Loucy (cell line): ENCODE results near the gene PTGES.

Experiments
- H2AFZ ChIP-seq: fragments of 200-600 bp; sonication (generic); 2 replicates; pipeline ENCODE4 v1.6.0; 2016; ENCODE audit warnings: antibody characterized with exemption, mild to moderate bottlenecking, low read length, moderate library complexity
- H3F3A ChIP-seq: fragments of 200-600 bp; 2 replicates; pipeline ENCODE4 v1.6.0; 2016; ENCODE audit warnings: antibody characterized with exemption, low read depth, mild to moderate bottlenecking
- H3K27me3 ChIP-seq: fragments of 200-600 bp; sonication (generic); 2 replicates; pipeline ENCODE4 v1.6.1; 2014; ENCODE audit warnings: low read length, mild to moderate bottlenecking; ENCODE audit not compliant: insufficient read depth, poor library complexity, severe bottlenecking
- H3K36me3 ChIP-seq: fragments of 200-600 bp; sonication (generic); 2 replicates; pipeline ENCODE4 v1.6.1; 2016; ENCODE audit warnings: low read length; ENCODE audit not compliant: insufficient read depth
- H3K4me1 ChIP-seq: fragments of 200-600 bp; sonication (generic); 2 replicates; pipeline ENCODE4 v1.5.1; 2014; ENCODE audit warnings: low read length, mild to moderate bottlenecking; ENCODE audit not compliant: insufficient read depth, poor library complexity, severe bottlenecking
- H3K4me2 ChIP-seq: fragments of 200-600 bp; sonication (generic); 2 replicates; pipeline ENCODE4 v1.6.0; 2014; ENCODE audit warnings: antibody characterized with exemption, low read length, low read depth, mild to moderate bottlenecking; ENCODE audit not compliant: poor library complexity, severe bottlenecking
- H3K4me3 ChIP-seq: fragments of 200-600 bp; sonication (generic); 2 replicates; pipeline ENCODE4 v1.5.1; 2014; ENCODE audit warnings: low read length, mild to moderate bottlenecking, mixed read lengths; ENCODE audit not compliant: poor library complexity, severe bottlenecking
- H3K79me2 ChIP-seq: fragments of 200-600 bp; sonication (generic); 2 replicates; pipeline ENCODE4 v1.6.1; 2014; ENCODE audit warnings: low read length; ENCODE audit not compliant: insufficient read depth
- H3K9ac ChIP-seq: fragments of 200-600 bp; sonication (generic); 2 replicates; pipeline ENCODE4 v1.6.0; 2014; ENCODE audit warnings: mild to moderate bottlenecking, low read depth, low read length, moderate library complexity; ENCODE audit not compliant: poor library complexity, severe bottlenecking
- H3K9me2 ChIP-seq: fragments of 200-600 bp; sonication (generic); replicated peaks from 2 replicates; pipeline ENCODE4 v1.6.1; 2016; ENCODE audit warnings: low read depth, low read length, mixed read lengths
- H3K9me3 ChIP-seq: fragments of 200-600 bp; sonication (generic); 2 replicates; pipeline ENCODE4 v1.6.1; 2014; ENCODE audit warnings: mild to moderate bottlenecking, antibody characterized with exemption, low read length, low read depth; ENCODE audit not compliant: insufficient read depth
- H4K20me1 ChIP-seq: fragments of 200-600 bp; sonication (generic); 2 replicates; pipeline ENCODE4 v1.6.0; 2014; ENCODE audit warnings: antibody characterized with exemption, low read length, mild to moderate bottlenecking; ENCODE audit not compliant: insufficient read depth, poor library complexity, severe bottlenecking
- EZH2phosphoT487 ChIP-seq: fragments of 200-600 bp; IDR thresholded peaks from 2 replicates; pipeline ENCODE4 v1.6.1; 2018; ENCODE audit warnings: antibody characterized with exemption, mild to moderate bottlenecking, moderate library complexity, borderline replicate concordance
- TF ChIP-seq, protein P1 (sequence below): fragments of 200-600 bp; sonication (generic); conservative IDR thresholded peaks from 2 replicates; pipeline ENCODE4 v1.5.1; 2014; ENCODE audit warnings: mild to moderate bottlenecking, antibody characterized with exemption, low read length

Gene PTGES

DNA sequence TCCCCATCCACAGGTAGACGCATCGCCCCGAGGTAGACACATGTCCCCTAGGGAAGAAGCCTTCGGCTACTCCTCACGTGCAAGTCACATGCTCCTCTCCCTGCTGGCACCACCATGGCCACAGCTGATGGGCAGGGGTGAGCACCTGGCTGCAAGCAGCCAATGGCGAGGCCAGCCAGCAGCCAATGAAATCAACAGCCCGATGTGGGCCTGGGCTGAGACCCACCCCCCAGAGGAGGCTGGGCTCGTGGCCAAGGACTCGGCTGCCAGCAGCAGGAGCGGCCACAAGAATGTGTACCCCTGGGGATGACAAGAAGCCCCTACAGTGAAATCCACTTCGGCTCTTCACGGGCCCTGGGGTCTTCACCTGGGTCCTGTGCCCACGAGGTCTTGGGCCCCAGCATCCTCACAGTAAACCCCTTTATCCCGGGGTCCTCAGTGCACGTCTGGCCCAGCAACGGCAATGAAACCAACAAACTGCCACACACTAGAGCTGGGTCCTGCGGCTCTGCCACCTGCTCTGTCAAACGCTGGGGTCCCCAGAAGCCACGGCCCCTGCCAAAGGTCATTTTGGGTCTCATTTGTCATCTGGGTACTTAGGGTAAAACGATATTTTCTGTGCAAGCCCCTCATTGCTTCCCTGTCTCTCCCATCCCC lies 22.1 kb upstream of the PTGES start:
- Histone ChIP-seq H2AFZ (no peak overlapping the region), H3K4me3 (no peak overlapping the region), H3K9me3 (no peaks in the 10 kb centered on the region), H3K4me2 (no peak overlapping the region), H4K20me1 (no peaks in the 10 kb centered on the region), H3K9ac (no peak overlapping the region), H3K79me2 (no peaks in the 10 kb centered on the region), H3F3A (no peaks in the 10 kb centered on the region), H3K36me3 (no peaks in the 10 kb centered on the region), H3K27me3 (no peaks in the 10 kb centered on the region), H3K9me2 (no peaks in the 10 kb centered on the region), H3K4me1 (peaks cover 11% of the 10 kb centered on the region)
- TF ChIP-seq EZH2phosphoT487 = no peak
- TF ChIP-seq, protein P1, sequence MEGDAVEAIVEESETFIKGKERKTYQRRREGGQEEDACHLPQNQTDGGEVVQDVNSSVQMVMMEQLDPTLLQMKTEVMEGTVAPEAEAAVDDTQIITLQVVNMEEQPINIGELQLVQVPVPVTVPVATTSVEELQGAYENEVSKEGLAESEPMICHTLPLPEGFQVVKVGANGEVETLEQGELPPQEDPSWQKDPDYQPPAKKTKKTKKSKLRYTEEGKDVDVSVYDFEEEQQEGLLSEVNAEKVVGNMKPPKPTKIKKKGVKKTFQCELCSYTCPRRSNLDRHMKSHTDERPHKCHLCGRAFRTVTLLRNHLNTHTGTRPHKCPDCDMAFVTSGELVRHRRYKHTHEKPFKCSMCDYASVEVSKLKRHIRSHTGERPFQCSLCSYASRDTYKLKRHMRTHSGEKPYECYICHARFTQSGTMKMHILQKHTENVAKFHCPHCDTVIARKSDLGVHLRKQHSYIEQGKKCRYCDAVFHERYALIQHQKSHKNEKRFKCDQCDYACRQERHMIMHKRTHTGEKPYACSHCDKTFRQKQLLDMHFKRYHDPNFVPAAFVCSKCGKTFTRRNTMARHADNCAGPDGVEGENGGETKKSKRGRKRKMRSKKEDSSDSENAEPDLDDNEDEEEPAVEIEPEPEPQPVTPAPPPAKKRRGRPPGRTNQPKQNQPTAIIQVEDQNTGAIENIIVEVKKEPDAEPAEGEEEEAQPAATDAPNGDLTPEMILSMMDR = no peak

DNA sequence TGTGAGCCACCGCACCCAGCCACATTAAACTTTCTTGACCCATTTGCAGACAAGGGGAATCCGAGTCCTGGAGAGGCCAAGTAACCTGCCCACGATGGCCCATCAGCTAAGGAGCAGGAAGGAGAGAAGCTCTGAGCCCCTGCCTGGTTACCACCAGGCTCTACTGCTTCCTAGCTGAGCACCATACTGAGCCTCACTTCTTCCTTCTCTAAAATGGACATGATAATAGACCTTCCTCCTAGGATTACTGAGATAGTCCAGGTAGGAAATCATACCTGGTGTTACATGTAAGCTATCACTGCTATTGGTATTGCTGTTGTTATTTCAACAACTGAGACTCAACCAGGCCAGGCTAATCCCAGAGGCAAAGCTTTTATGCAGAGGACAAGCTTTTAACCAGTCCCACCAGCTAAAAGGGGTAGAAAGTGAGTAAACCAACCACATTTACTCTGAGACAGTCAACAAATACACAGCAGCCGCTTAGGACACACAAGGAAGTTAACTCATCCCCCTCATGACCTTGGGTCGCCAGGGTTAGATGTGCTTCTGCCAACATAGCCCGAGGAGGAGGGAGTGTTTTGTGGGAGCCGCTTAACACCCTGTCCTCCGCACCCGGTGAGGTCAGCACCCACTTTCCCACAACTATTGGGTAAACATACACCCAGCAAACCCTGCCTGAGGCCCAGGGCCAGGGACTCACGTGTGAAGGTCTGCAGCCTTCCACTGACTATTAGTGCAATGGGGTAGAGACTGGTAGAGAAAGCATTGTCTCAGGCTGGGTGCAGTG lies 20.6 kb upstream of the PTGES start:
- H2AFZ ChIP-seq = no peak overlapping the region

DNA sequence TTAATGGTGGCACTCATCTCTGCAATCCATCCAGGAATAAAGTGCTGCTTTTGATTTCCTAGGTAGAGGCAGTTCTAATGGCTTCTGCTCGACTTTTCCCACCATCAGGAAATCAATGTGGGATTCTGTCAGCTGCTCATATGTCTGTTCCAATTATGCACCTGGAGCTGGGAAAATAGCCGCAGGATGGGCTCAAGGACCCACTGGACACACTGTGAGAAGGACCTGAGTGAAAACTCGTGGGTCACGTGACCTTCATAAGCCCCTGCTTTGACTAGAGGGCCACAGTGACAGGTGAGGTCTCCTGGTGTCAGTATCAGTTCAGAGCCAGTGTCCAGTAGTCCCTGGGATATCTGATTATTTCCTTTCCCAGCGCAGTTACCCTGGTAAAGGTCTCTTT lies 17.9 kb upstream of the PTGES start:
- Histone ChIP-seq H2AFZ (no peak overlapping the region), H3K27me3 (no peaks in the 10 kb centered on the region), H3K9ac (no peak overlapping the region), H3K9me2 (no peaks in the 10 kb centered on the region), H3K4me2 (no peak overlapping the region), H3F3A (no peaks in the 10 kb centered on the region), H4K20me1 (no peaks in the 10 kb centered on the region), H3K9me3 (no peaks in the 10 kb centered on the region), H3K4me1 (no peaks in the 10 kb centered on the region), H3K79me2 (no peaks in the 10 kb centered on the region), H3K36me3 (no peaks in the 10 kb centered on the region), H3K4me3 (no peak overlapping the region)
- TF ChIP-seq EZH2phosphoT487 = no peak
- TF ChIP-seq, protein P1 = no peak

More for the DNA sequence above, 20.6 kb upstream of the PTGES start:
- Histone ChIP-seq H3K9me3 (no peaks in the 10 kb centered on the region), H3K36me3 (no peaks in the 10 kb centered on the region), H3K79me2 (no peaks in the 10 kb centered on the region), H3K4me3 (no peak overlapping the region), H3K9me2 (no peaks in the 10 kb centered on the region), H3F3A (no peaks in the 10 kb centered on the region), H4K20me1 (no peaks in the 10 kb centered on the region), H3K27me3 (no peaks in the 10 kb centered on the region), H3K4me1 (peaks cover 11% of the 10 kb centered on the region), H3K4me2 (no peak overlapping the region), H3K9ac (no peak overlapping the region)
- no peak for TF ChIP-seq EZH2phosphoT487
- TF ChIP-seq, protein P1 = no peak
